HG03565 (cell line): Measurements from ENCODE around the gene VWA7.

Experiments used
- ATAC-seq: cut with Tn5 transposase; IDR thresholded peaks from one replicate; pipeline ENCODE4 v1.9.1; 2021; ENCODE audit warnings: mild to moderate bottlenecking, moderate library complexity; ENCODE audit not compliant: unreplicated experiment

Gene VWA7

GRCh38 chr6:31733734-31734133 is 43.4 kb downstream of the VWA7 start:
- ATAC-seq = no peak

GRCh38 chr6:31732029-31732428 is 45.1 kb downstream of the VWA7 start:
- ATAC-seq = no peak

DNA sequence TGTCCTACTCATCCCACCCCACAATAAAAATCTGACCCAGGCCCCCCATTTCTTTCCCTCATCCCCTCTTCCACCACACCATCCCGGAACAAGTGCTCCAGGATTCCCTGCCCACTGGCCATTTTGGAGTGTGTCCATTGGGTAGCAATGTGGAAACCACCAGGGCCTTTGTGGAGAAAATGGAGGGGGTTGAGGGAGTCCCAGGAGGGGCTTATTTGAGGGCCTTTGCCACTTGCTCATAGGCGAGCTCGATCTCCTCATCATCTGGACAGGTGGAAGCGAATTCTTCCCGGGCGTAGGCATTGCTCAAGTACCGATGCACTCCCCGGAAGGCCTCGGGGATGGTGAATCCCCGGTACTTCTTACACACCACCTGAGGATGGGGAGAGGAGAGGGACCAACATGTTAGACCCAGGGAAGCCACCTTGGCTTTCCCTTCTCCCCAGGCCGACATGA is 46.5 kb downstream of the VWA7 start:
- ATAC-seq = no peak

DNA sequence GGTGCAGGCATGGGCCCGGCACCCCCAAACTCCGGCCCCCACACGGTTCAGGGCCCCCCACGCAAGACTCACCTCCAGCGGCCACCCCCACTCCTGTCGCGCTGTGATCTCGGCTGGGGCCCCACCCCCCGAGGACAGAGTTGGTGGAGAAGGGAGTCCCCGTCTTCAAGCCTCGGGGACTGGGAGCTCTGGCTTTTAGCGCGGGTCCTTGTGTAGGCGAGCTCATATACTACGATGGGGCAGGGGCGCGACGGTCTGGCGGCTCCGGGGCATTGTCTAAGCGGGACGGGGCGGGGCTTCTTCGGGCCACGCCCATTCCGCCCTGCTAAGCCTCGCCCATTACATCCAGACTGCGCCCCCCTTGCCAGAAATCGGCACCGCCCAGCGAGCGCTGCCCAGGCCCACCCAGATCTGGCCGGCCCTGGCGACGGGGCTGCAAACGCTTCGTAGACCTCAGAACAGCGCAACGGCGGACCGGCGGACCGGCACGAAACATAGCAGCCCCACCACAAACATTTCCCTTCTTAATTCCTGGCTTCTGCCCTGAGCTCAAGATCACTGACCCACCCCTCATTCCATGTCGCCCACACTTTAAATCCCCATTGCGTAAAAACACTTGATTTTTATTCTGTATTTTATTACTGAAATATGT is 47.0 kb downstream of the VWA7 start:
- no peak for ATAC-seq

DNA sequence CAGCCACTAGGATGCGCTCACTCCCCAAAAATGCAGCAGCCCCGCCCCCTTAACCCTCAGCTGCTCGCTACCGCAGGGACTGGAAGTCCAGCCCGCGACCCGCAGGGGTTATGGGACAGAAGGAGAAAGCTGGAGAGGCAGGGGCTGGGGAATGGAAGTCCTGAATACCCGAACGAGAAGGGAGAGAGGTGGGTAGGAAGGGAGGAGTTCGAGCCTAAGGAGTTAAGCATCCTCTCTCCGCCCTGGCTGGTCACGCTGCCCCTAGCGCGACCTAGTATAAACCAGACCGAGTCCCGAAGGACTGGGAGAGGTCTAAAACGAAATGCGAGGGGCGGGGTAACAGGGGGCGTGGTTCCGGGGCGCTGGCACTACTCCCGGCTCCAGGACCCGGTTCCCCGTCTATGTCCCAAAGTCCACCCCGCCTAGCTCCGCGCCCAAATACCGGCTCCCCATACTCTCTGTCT is 47.6 kb downstream of the VWA7 start:
- no peak for ATAC-seq

DNA sequence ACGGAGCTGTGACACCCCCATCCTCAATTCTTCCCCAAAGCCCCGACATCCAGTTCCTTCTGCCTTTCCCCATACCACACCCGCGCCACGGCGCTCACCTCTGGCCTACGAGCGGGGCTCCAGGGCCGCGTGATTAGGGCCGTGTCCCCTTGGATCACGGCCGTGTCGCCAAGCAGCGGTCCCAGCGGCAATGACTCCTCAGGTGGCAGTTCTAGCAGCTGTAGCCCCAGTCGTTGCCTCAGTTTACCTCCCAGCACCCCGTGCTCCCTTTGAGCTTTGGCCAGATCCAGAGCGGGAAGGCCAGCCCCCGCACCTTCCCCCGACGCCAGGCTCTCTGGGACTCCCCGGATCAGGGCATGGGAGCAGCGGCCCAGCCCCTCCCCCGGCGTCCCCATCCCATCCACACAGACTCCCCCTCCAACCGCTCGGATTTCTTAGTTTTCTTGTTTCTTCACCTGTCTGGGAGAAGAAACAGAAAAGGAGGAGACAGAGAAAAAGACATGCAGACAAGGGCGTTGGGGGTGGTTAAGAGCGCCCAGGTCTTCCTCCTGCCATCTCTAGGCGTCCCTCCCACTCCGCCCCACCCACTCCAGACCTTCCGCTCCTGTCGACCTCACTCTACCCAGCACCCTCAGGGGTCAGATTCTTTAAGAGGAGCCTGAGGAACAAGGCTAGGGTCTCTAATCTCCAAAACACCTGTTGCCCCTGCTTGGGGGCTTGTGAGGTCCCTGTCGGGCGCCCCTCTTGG is 48.2 kb downstream of the VWA7 start, which contains the start of gene DDAH2:
DDAH2 (minus strand) TSS at position 533 of the 748 bp plus-strand sequence; CDS start at position 395, 138 bp downstream.
- no peak for ATAC-seq

DNA sequence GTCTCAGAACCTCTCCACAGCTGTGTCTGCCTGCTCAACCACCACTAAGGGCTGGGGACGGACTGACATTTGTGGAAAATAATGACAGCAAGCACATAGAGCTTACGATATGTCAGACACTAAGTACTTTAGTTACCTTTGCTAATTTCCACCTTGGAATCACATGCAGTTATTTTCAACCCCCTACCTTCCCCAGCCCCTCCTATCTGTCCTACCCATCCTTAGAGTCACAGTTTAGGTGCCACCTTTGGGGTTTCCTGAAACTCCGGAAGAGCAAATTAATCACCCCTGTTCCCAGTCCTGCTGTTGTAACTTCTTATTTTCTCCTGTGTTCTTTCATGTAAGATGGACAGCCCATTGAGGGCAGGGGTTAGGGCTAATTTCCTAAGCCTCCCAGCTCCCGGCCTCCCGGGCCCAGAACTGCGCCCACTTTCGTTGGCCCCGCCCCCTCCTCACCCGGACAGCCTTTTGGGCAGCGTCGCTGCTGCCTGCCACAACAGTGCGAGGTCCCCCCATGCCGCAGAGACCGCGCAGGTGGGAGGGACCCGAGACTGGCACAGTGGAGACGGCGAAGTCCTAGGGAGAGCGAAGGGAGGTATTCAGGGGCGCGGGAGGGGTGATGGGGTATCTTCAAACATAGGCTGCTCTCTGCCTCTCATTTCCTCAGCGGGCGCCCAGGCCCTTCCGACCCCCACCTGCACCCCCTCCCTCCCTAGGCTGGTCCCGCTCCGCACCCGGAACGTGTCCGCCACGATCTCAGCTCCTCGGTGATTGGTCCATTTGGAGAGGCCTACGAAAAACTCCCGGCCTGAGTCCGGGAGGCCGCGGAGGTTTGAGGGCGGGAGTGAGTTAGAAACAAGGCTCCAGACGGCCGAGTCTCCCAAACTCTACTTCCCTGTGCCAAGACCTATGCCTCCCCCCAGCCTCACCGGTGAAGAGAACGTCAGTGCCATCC is 49.1 kb downstream of the VWA7 start:
- ATAC-seq = no peak

DNA sequence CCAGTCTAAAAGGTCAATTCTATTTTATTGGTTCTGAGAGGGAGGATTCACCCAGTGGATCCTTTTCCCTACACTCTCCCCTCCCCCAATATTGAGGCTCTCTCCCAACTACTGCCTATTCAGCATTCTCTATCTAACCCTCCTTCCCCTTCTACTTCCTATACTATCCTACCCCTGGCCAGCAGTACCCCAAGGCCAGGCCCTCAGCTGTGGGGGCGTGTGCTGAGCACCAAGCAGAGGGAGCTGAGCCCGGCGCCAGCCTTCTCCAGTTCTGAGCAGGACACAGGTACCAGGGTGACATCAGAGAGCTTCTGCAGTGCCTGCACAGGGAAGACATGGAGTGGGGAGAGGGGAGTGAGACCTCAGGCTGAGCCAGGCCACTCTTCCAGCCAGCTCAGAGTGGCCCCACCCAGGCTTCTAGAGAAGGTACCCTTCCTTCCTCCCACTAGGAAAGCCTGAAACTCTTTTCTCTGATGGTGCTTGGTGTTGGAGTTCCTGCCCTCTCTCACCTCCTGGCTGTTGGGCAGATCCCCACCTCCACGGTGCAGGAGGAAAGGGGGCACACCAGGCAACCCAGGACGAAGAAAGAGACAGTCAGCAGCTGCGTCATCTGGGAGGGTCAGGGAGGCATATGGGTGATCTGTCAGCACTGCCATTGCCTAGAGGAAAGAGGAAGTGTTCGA is 50.0 kb downstream of the VWA7 start:
- ATAC-seq = no peak

DNA sequence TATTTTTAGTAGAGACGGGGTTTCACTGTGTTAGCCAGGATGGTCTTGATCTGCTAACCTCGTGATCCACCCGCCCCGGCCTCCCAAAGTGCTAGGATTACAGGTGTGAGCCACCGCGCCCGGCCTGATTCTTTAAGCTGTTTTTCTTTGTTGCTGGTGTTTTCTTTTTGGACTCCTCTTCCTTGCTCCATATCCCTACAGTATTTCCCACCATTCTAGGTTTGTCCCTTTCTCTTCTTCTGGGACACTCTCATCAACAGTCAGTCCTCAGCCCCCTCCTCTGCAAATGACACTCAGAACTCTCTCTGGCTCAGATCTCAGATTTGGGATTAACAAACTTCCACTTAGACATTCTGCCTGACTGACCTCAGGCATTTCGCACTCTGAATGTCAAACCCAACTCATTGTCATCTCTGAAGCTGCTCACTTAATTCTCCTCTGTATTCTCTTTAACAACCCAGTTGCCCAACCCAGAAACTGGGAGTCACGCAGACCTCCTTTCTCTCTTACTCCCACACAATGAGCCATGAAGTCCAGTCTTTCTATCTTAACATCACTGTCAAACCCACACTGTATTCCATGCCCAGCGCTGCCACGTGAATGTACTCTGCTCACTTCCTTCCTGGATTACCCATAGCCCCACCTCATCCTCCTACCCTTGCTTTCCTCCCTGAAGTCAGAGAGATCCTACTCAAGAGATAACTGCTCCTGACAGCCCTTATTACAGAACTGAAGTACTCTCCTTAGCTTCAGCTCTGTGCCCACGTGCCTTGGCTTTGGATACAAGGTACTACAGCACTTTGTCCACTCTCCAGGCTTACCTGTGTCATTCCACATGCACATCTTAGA is 51.4 kb downstream of the VWA7 start:
- no peak for ATAC-seq

GRCh38 chr6:31723980-31724691 is 53.0 kb downstream of the VWA7 start:
- no peak for ATAC-seq

DNA sequence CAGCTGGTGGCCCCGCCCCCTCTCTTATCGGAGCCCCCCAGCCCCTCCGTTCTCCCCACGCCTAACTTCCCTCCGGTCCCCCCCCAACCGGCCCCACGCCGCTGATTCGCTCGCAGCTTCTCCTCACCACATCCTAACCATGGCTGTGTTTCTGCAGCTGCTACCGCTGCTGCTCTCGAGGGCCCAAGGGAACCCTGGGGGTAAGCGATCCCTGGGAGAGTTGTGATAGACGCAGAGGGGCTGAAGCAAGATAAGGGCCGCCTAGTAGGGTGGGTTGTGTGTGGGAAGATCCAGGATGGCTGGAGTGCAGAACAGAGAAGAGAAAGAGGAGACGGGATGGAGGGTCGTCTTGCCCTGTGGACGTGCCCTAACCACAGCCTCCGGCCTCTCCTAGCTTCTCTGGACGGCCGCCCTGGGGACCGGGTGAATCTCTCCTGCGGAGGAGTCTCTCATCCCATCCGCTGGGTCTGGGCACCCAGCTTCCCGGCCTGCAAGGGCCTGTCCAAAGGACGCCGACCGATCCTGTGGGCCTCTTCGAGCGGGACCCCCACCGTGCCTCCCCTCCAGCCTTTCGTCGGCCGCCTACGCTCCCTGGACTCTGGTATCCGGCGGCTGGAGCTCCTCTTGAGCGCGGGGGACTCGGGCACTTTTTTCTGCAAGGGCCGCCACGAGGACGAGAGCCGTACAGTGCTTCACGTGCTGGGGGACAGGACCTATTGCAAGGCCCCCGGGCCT is 53.7 kb downstream of the VWA7 start, which contains the start of gene MPIG6B:
MPIG6B (plus strand) TSS at position 129 of the 735 bp plus-strand sequence; CDS start at position 140, 11 bp downstream.
- no peak for ATAC-seq

DNA sequence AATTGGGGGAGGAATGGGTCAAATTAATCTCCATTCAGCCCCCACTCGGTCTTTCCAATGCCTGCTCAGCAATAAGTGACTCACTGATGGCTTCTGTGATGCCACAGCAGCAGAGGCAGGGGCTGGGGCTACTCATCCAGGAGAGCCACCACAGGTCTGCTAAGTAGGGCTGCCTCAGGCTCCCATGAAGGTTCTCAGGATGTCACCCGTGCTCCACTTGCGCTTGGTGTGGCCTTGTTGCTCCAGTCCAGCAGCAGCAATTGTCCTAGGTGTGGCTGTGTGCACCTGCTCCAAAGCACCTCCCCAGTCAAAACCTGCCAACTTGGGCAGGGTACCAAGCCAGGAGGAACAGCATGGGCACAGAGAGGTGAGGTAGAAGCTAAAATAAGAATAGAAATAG is 55.0 kb downstream of the VWA7 start:
- no peak for ATAC-seq

- no peak for ATAC-seq
These were observed 55.6 kb downstream of the VWA7 start, which contains the start of gene LY6G6C for GRCh38 chr6:31721351-31722020. TSS of gene LY6G6C (minus strand) at chr6:31721746. CDS start at chr6:31721679, 67 bp downstream.

GRCh38 chr6:31720196-31720770 is 56.8 kb downstream of the VWA7 start:
- ATAC-seq = no peak

DNA sequence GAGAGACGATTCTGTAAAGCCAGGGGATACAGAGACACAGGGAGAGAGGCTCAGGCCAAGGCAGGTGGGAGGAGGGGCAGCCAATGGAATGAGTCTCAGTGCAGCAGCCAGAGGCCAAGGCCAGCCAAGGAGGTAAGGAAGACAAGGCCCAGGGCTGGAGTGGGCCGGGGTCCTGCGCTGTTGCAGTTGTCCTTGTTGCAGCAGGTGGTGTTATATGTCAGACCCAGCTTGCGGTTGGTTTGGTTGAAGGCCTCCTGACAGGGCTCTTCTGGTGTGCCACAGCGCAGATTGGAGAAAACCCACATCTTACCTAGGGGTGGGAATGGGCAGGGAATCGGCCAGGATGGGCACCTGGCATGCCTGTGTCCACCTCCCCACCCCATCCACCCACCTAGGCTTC is 58.1 kb downstream of the VWA7 start:
- no peak for ATAC-seq

DNA sequence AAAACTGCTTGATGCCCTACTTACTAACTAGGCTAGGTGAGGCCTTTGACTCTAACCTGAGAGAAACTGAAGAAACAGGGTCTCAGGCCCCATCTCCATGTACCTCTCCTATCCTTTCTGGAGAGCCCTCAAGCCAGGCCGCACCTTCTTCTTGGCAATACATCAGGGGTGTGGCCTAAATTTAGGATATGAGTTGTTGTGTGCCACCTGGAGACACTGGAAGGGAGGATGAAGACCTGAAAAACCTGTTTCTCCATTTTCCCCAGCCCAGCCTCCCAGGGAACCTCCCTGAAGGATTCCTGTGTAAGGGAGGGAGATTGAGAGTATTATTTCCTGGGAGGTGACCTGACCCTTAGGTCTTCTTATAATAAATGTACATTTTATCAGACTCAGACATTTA is 58.9 kb downstream of the VWA7 start:
- no peak for ATAC-seq
